Neural crest cell (in vitro differentiated cells): Measurements from ENCODE around the gene GMDS. TPM values are rescaled to one million over a fixed set of nuclear protein-coding genes. Genes with fewer than 3 reads are reported as not detected.
A peak's percentile ranks its signal among the peaks of the same experiment; 100 is the strongest.

Experiments used
- DNase-seq: peaks from one replicate; pipeline ENCODE4 v3.0.0; 2021; ENCODE audit warnings: low read depth, mixed read lengths, low spot score
- H3K27ac Mint-ChIP-seq: one replicate; pipeline ENCODE4 v1.8.0; 2021; ENCODE audit warnings: mild to moderate bottlenecking, mixed read lengths; ENCODE audit not compliant: unreplicated experiment
- H3K27me3 Mint-ChIP-seq: 2 replicates; pipeline ENCODE4 v1.8.0; 2021; ENCODE audit warnings: low read depth, mild to moderate bottlenecking, mixed read lengths
- H3K36me3 Mint-ChIP-seq: 2 replicates; pipeline ENCODE4 v1.8.0; 2021; ENCODE audit warnings: low read depth, mild to moderate bottlenecking, mixed read lengths
- H3K4me1 Mint-ChIP-seq: 2 replicates; pipeline ENCODE4 v1.8.0; 2021; ENCODE audit warnings: mixed read lengths
- H3K4me3 Mint-ChIP-seq: one replicate; pipeline ENCODE4 v1.8.0; 2021; ENCODE audit warnings: mild to moderate bottlenecking, mixed read lengths
- H3K9me3 Mint-ChIP-seq: 2 replicates; pipeline ENCODE4 v1.8.0; 2021; ENCODE audit warnings: mixed read lengths
- CTCF ChIP-seq: fragments of 200-600 bp; sonication (generic); conservative IDR thresholded peaks from 2 replicates; pipeline ENCODE4 v1.5.0; 2021; ENCODE audit warnings: antibody characterized with exemption, mild to moderate bottlenecking
- total RNA-seq: library from RNA; stranded (reverse); gene quantifications from 2 replicates; pipeline ENCODE4 v1.2.1, GENCODE V29; 2021

GMDS gene
- total RNA-seq, 1 donor from 2014 or later, result 16.1 TPM

DNA sequence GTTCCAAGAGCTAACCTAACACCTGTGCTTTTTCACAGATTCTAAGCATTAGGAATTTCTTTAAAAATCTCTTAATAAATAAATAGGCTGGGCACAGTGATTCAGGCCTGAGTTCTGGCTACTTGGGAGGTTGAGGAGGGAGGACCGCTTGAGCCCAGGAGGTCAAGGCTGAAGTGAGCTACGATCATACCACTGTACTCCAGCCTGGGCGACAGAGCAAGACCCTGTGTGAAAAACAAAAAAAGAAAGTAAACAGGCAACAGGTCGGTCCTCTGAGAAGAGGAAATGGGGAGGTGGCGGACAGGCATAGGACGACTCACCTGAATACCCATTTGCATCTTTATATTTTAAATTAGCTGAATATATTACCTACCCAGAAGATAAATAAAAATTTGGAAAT is 26.5 kb downstream of the GMDS start:
- no peaks in the 10 kb centered on the region for H3K9me3 Mint-ChIP-seq
- no peaks in the 10 kb centered on the region for H3K4me1 Mint-ChIP-seq
- no peak overlapping the region for H3K4me3 Mint-ChIP-seq
- H3K27me3 Mint-ChIP-seq, result peaks cover 5% of the 10 kb centered on the region
- no peaks in the 10 kb centered on the region for H3K36me3 Mint-ChIP-seq
- DNase-seq, result no peak
- no peak overlapping the region for H3K27ac Mint-ChIP-seq
- no peak for TF ChIP-seq CTCF

- H3K27me3 Mint-ChIP-seq, result peaks cover 5% of the 10 kb centered on the region
These were observed 28.5 kb downstream of the GMDS start for GRCh38 chr6:2216794-2217383.

GRCh38 chr6:2215342-2215741 is 30.1 kb downstream of the GMDS start:
- Mint-ChIP-seq H3K27me3 (peaks cover 7% of the 10 kb centered on the region), H3K36me3 (no peaks in the 10 kb centered on the region), H3K4me3 (no peak overlapping the region), H3K4me1 (no peaks in the 10 kb centered on the region), H3K27ac (no peak overlapping the region), H3K9me3 (no peaks in the 10 kb centered on the region)
- no peak for DNase-seq
- TF ChIP-seq CTCF, result no peak

More at GRCh38 chr6:2216794-2217383, 28.5 kb downstream of the GMDS start:
- DNase-seq, result no peak
- no peaks in the 10 kb centered on the region for H3K4me1 Mint-ChIP-seq
- H3K36me3 Mint-ChIP-seq, result no peaks in the 10 kb centered on the region
- no peak for TF ChIP-seq CTCF
- no peaks in the 10 kb centered on the region for H3K9me3 Mint-ChIP-seq
- no peak overlapping the region for H3K27ac Mint-ChIP-seq
- H3K4me3 Mint-ChIP-seq, result no peak overlapping the region

DNA sequence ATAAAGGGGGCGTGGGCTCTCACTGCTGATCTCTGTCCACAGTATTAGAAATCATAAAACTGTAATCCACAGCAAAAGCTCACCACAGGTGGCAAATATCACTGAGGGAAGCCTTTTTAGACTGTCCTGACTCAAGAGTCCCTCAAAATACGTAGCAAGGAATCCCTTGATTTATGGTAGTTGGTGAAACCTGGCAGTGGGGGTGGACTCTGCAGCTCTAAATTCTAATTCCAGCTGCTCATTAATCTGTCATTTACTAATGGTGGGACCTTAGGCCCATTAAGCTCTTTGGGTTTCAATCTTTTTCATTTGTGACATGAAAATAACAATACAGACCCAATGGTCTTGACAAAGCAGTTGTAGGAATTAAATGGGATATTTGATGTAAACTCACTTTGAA is 32.3 kb downstream of the GMDS start:
- Mint-ChIP-seq H3K27me3 (peaks cover 7% of the 10 kb centered on the region), H3K4me3 (no peak overlapping the region), H3K36me3 (no peaks in the 10 kb centered on the region), H3K9me3 (no peaks in the 10 kb centered on the region), H3K27ac (no peak overlapping the region), H3K4me1 (no peaks in the 10 kb centered on the region)
- no peak for TF ChIP-seq CTCF
- no peak for DNase-seq

DNA sequence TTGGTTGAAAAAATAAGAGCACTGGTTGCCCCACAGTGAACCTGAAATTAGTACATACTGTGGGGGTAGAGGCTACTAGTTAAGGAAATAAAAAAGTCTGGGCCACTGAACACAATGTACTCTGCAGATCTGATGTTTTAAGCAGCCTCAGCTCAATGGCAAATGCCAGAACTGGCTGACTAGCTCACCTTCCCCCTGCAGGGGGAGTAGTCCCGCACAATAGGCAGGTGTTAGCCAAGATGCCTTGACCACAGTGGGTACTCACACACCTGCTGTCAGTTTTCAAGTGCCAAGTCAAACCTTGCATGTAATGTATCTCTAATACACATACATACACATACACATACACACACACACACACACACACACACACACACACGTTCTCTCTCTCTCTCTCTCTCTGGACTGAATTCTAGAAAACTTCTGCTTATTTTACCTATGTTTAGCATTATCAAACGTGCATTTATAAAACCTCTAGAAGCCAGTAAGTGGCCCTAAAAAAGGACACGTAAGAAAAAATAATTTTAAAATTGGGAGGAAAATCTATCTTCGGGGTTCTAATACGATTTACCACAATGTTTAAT is 36.1 kb downstream of the GMDS start:
- TF ChIP-seq CTCF, result peak; percentile 65
- Mint-ChIP-seq H3K9me3 (peaks cover 4% of the 10 kb centered on the region), H3K36me3 (no peaks in the 10 kb centered on the region), H3K4me3 (no peak overlapping the region), H3K4me1 (no peaks in the 10 kb centered on the region), H3K27me3 (peaks cover 2% of the 10 kb centered on the region), H3K27ac (no peak overlapping the region)
- no peak for DNase-seq
